PFSK-1 (cell line): ENCODE data around the gene SRSF12.

ENCODE experiments used
- FOXP2 ChIP-seq: optimal IDR thresholded peaks from 2 replicates; pipeline ENCODE3; 2011; ENCODE audit warnings: borderline replicate concordance, control low read depth, inconsistent platforms; ENCODE audit not compliant: insufficient read depth; ENCODE audit errors: extremely low read length, extremely low read depth
- POLR2AphosphoS5 ChIP-seq: IDR thresholded peaks from 2 replicates; pipeline ENCODE4 v1.6.1; 2012; ENCODE audit warnings: low read depth, mild to moderate bottlenecking, control low read depth, low read length, moderate library complexity
- REST ChIP-seq, 2 experiments: IDR thresholded peaks; 2 replicates each; pipeline versions ENCODE4 v1.6.1 to v1.8.0; 2011 to 2012; ENCODE audit warnings: low read depth in 2 of 2, low read length in 2 of 2, control low read depth in 1 of 2, inconsistent platforms in 1 of 2, mild to moderate bottlenecking in 1 of 2, moderate library complexity in 1 of 2; ENCODE audit not compliant: insufficient read depth in 1 of 2
- SIN3A ChIP-seq: IDR thresholded peaks from 2 replicates; pipeline ENCODE4 v1.6.1; 2012; ENCODE audit warnings: mild to moderate bottlenecking, low read length, moderate library complexity, borderline replicate concordance; ENCODE audit not compliant: insufficient read depth
- TAF1 ChIP-seq: IDR thresholded peaks from 2 replicates; pipeline ENCODE4 v1.6.1; 2012; ENCODE audit warnings: low read length, control low read depth, borderline replicate concordance; ENCODE audit not compliant: insufficient read depth

Gene SRSF12

GRCh38 chr6:89111933-89112332 is 5.9 kb downstream of the SRSF12 start:
- no peak for TF ChIP-seq POLR2AphosphoS5
- no peak for TF ChIP-seq FOXP2
- no peak for TF ChIP-seq SIN3A
- no peak for TF ChIP-seq TAF1

- TF ChIP-seq REST (IDR thresholded peaks at IDR 0.05; ENCODE audit: insufficient read depth in 1 of 2, low read depth in 2 of 2, low read length in 2 of 2), result no peak
- TF ChIP-seq POLR2AphosphoS5, result no peak
- no peak for TF ChIP-seq FOXP2
- no peak for TF ChIP-seq SIN3A
- TF ChIP-seq TAF1, result no peak
Observed at GRCh38 chr6:89110284-89110683, 7.6 kb downstream of the SRSF12 start.

- TF ChIP-seq SIN3A (no peak), POLR2AphosphoS5 (no peak), FOXP2 (no peak), REST (IDR thresholded peaks at IDR 0.05; ENCODE audit: insufficient read depth in 1 of 2, low read depth in 2 of 2, low read length in 2 of 2) (no peak), TAF1 (no peak)
Observed at GRCh38 chr6:89100114-89100513, 17.8 kb downstream of the SRSF12 start.

GRCh38 chr6:89098461-89098860 is 19.4 kb downstream of the SRSF12 start:
- TF ChIP-seq POLR2AphosphoS5, result no peak
- TF ChIP-seq SIN3A, result no peak
- no peak for TF ChIP-seq FOXP2
- TF ChIP-seq REST (IDR thresholded peaks at IDR 0.05; ENCODE audit: insufficient read depth in 1 of 2, low read depth in 2 of 2, low read length in 2 of 2), result no peak
- no peak for TF ChIP-seq TAF1

- no peak for TF ChIP-seq REST (IDR thresholded peaks at IDR 0.05; ENCODE audit: insufficient read depth in 1 of 2, low read depth in 2 of 2, low read length in 2 of 2)
- no peak for TF ChIP-seq SIN3A
- no peak for TF ChIP-seq TAF1
- TF ChIP-seq FOXP2, result no peak
- no peak for TF ChIP-seq POLR2AphosphoS5
Observed at GRCh38 chr6:89087881-89088280, 30.0 kb downstream of the SRSF12 start.
